CD4-positive, alpha-beta T cell (primary cell): Measurements from ENCODE around the gene PDSS2. TPM values are rescaled to one million over a fixed set of nuclear protein-coding genes. Genes with fewer than 3 reads are reported as not detected.
"Not testable (repeated sequence)": the region's sequence is repeated elsewhere in the genome, so short reads cannot be mapped to it uniquely, and the experiment has no call there.

ENCODE experiments used
- ATAC-seq: fragments of 200-7000 bp; cut with Tn5 transposase; one replicate; pipeline ENCODE4 v1.10.0; 2022; ENCODE audit warnings: mild to moderate bottlenecking; ENCODE audit not compliant: poor library complexity
- CTCF ChIA-PET: fragments of 350-600 bp; sonication (Branson Sonifier 250); formaldehyde crosslinking; loops from one replicate; lab custom pipeline; 2021; ENCODE audit warnings: antibody characterized with exemption, inconsistent platforms; lab: Charles Lee
- POLR2A ChIA-PET: fragments of 350-600 bp; sonication (Branson Sonifier 250); formaldehyde crosslinking; loops from one replicate; lab custom pipeline; 2021; ENCODE audit warnings: antibody characterized with exemption, inconsistent platforms; lab: Charles Lee
- DNase-seq, 14 experiments: peaks; one replicate each; pipeline ENCODE4 v3.0.0-alpha.2; 2013 to 2020; ENCODE audit warnings: mixed read lengths in 2 of 14
- H3K27ac ChIP-seq, 2 donors: one replicate each; pipeline versions ENCODE4 v1.5.1 to v1.7.0; 2013; ENCODE audit warnings: low read length in 2 of 2, low read depth in 1 of 2, mild to moderate bottlenecking in 1 of 2
- H3K27me3 ChIP-seq, 2 experiments: 1 replicate in 1 of 2; 2 replicates in 1 of 2; pipeline versions ENCODE4 v1.6.1 to v1.7.0; 2013; ENCODE audit warnings: low read length in 2 of 2, control low read depth in 1 of 2, mild to moderate bottlenecking in 1 of 2, moderate library complexity in 1 of 2; ENCODE audit not compliant: insufficient read depth in 2 of 2, control insufficient read depth in 1 of 2
- H3K36me3 ChIP-seq: one replicate; pipeline ENCODE4 v1.6.1; 2013; ENCODE audit warnings: low read length, control low read depth; ENCODE audit not compliant: insufficient read depth
- H3K4me1 ChIP-seq: one replicate; pipeline ENCODE4 v1.6.1; 2013; ENCODE audit warnings: low read length, control low read depth; ENCODE audit not compliant: insufficient read depth
- H3K4me3 ChIP-seq: one replicate; pipeline ENCODE4 v1.5.1; 2013; ENCODE audit warnings: mild to moderate bottlenecking, low read length, moderate library complexity
- H3K9me3 ChIP-seq, 2 experiments: 1 replicate in 1 of 2; 2 replicates in 1 of 2; pipeline versions ENCODE4 v1.6.1 to v1.7.0; 2013; ENCODE audit warnings: low read length in 2 of 2, mild to moderate bottlenecking in 2 of 2, control low read depth in 1 of 2, moderate library complexity in 1 of 2; ENCODE audit not compliant: control insufficient read depth in 1 of 2, insufficient read depth in 1 of 2
- H3K27ac Mint-ChIP-seq: one replicate; pipeline ENCODE4 v1.8.0; 2020; ENCODE audit warnings: mixed read lengths
- H3K27me3 Mint-ChIP-seq: one replicate; pipeline ENCODE4 v1.8.0; 2021; ENCODE audit warnings: mixed read lengths
- H3K36me3 Mint-ChIP-seq: one replicate; pipeline ENCODE4 v1.8.0; 2021; ENCODE audit warnings: low read depth, mixed read lengths
- H3K4me1 Mint-ChIP-seq: one replicate; pipeline ENCODE4 v1.8.0; 2021; ENCODE audit warnings: low read depth, mixed read lengths
- H3K4me3 Mint-ChIP-seq: one replicate; pipeline ENCODE4 v1.8.0; 2020; ENCODE audit warnings: mild to moderate bottlenecking, mixed read lengths
- H3K9me3 Mint-ChIP-seq: one replicate; pipeline ENCODE4 v1.8.0; 2020; ENCODE audit warnings: mixed read lengths
- intact Hi-C, 2 experiments: fragments of 100-400 bp; cut with DNase I in 1 of 2; cut with micrococcal nuclease in 1 of 2; formaldehyde crosslinking; loops; one replicate each; pipeline versions ENCODE4 v1.15.1 to v1.9.0; 2023 to 2025; cut with DNase I, micrococcal nuclease
- total RNA-seq, 174 experiments: library from RNA in 2 of 174; stranded (reverse) in 2 of 174; gene quantifications; one replicate each; pipeline ENCODE4 v1.2.3 and lab custom pipeline; 2021 to 2026
- TF ChIP-seq, protein P1 (sequence below): fragments of 200-600 bp; IDR thresholded peaks from one replicate; pipeline ENCODE4 v1.8.0; 2022; ENCODE audit warnings: antibody characterized with exemption, mild to moderate bottlenecking

The PDSS2 gene
- total RNA-seq, 2 experiments from 2014 or later = 5.8 to 6.6 TPM

DNA sequence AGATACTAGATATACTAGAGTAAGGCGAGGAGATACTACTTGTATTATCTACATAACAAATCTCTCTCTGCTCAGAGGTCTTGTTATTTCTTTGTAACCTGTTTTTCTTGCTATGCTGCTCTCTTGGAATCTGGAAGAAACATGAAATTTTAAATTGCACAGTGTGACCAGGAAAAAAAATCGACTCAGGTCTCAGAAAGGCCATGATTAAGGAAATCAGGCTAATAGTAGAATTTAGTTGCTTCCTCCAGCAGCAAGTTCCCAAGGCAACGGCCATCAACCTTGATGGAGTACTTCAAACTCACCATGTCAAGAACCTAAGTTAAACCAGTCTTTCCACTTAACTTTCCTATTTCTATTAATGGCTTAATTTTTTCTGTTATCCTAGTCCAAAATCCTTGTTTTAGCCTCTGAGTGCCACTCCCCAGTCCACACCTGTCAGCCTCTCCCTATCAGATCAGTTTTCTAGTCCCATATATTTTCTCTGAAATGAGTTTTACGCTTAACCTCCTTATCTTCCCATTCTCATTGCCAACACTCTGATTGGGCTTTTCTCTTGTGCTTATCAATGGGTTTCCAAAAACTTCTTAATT lies 256.4 kb downstream of the PDSS2 start:
- Histone ChIP-seq H3K27ac (no peak overlapping the region), H3K4me3 (no peak overlapping the region), H3K27me3 (no peaks in the 10 kb centered on the region), H3K4me1 (no peaks in the 10 kb centered on the region), H3K9me3 (peaks cover 0 to 4% of the 10 kb centered on the region in 2 experiments), H3K36me3 (no peaks in the 10 kb centered on the region)
- DNase-seq = no peak
- no peak for ATAC-seq
- intact Hi-C loops = no loop called here
- Mint-ChIP-seq H3K4me3 (no peak overlapping the region), H3K27me3 (no peaks in the 10 kb centered on the region), H3K27ac (no peak overlapping the region), H3K9me3 (peaks cover 7% of the 10 kb centered on the region), H3K4me1 (no peaks in the 10 kb centered on the region), H3K36me3 (peaks cover 59% of the 10 kb centered on the region)
- ChIA-PET POLR2A (no interaction called here), CTCF (no interaction called here)
- TF ChIP-seq, protein P1, sequence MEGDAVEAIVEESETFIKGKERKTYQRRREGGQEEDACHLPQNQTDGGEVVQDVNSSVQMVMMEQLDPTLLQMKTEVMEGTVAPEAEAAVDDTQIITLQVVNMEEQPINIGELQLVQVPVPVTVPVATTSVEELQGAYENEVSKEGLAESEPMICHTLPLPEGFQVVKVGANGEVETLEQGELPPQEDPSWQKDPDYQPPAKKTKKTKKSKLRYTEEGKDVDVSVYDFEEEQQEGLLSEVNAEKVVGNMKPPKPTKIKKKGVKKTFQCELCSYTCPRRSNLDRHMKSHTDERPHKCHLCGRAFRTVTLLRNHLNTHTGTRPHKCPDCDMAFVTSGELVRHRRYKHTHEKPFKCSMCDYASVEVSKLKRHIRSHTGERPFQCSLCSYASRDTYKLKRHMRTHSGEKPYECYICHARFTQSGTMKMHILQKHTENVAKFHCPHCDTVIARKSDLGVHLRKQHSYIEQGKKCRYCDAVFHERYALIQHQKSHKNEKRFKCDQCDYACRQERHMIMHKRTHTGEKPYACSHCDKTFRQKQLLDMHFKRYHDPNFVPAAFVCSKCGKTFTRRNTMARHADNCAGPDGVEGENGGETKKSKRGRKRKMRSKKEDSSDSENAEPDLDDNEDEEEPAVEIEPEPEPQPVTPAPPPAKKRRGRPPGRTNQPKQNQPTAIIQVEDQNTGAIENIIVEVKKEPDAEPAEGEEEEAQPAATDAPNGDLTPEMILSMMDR = no peak

DNA sequence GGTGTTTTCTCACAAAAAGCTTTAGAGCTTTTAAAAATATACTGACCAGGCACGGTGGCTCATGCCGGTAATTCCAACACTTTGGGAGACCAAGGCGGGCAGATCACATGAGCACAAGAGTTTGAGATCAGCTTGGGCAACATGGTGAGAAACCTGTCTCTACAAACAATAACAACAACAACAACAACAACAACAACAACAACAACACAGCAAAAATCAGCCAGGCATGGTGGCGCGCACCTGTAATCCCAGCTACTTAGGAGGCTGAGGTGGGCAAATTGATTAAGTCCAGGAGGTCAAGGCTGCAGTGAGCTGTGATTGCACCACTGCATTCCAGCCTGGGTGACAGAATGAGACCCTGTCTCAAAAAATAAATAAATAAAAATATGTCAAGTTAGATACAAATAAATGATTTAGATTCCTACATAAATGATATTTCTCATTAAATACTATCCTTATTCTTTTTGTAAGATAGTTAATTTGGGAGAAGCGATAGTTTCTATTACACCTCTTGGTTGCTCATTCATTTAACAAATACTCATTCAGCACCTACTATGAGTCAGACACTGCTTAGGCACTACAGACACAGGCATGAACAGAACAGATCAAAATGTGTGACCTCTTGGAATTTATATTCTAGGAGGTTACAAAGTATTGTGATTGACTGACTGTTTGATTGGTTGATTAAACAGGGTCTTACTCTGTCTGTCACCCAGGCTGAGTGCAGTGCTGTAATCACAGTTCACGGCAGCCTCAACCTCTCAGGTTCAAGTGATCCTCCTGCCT lies 260.5 kb downstream of the PDSS2 start:
- Histone ChIP-seq H3K9me3 (no peaks in the 10 kb centered on the region), H3K27ac (no peak overlapping the region), H3K4me1 (no peaks in the 10 kb centered on the region), H3K4me3 (no peak overlapping the region), H3K27me3 (no peaks in the 10 kb centered on the region), H3K36me3 (no peaks in the 10 kb centered on the region)
- intact Hi-C loops = no loop called here
- ATAC-seq = no peak
- no peaks in the 10 kb centered on the region for H3K9me3 Mint-ChIP-seq
- CTCF ChIA-PET = interaction anchor here (0.6 kb wide), 1 partner anchor 500 kb away, joined by 3 read pairs; no protein-coding TSS in a partner anchor
- TF ChIP-seq, protein P1 = no peak
- H3K4me1 Mint-ChIP-seq = no peaks in the 10 kb centered on the region
- POLR2A ChIA-PET = no interaction called here
- H3K36me3 Mint-ChIP-seq = peaks cover 50% of the 10 kb centered on the region
- no peak for DNase-seq
- H3K4me3 Mint-ChIP-seq = no peak overlapping the region
- H3K27ac Mint-ChIP-seq = no peak overlapping the region
- no peaks in the 10 kb centered on the region for H3K27me3 Mint-ChIP-seq

DNA sequence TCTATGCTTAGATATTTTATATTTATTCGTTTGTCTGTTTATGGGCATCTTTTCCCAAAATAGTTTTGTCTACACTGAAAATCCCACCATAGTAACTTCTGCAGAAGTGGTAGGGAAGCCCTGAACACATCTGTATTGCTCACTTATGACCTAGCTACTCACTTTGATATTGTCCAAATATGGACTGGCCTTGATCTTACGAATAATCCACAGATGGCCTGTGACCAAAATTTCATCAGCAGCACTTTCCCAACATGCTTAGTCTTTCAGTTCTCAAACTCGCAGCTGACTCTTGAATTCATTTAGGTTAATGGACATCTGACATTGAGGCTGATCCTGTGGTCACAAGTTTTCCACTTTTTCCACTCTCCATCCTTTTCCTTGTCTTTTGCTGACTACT lies 263.2 kb downstream of the PDSS2 start:
- Histone ChIP-seq H3K9me3 (no peaks in the 10 kb centered on the region), H3K27me3 (no peaks in the 10 kb centered on the region), H3K36me3 (peaks cover 5% of the 10 kb centered on the region), H3K4me1 (no peaks in the 10 kb centered on the region), H3K27ac (no peak overlapping the region), H3K4me3 (no peak overlapping the region)
- DNase-seq = no peak
- ChIA-PET POLR2A (no interaction called here), CTCF (no interaction called here)
- intact Hi-C loops = no loop called here
- no peak overlapping the region for H3K4me3 Mint-ChIP-seq
- peaks cover 59% of the 10 kb centered on the region for H3K36me3 Mint-ChIP-seq
- H3K27me3 Mint-ChIP-seq = no peaks in the 10 kb centered on the region
- H3K9me3 Mint-ChIP-seq = no peaks in the 10 kb centered on the region
- H3K4me1 Mint-ChIP-seq = no peaks in the 10 kb centered on the region
- ATAC-seq = no peak
- H3K27ac Mint-ChIP-seq = no peak overlapping the region
- TF ChIP-seq, protein P1 = no peak

DNA sequence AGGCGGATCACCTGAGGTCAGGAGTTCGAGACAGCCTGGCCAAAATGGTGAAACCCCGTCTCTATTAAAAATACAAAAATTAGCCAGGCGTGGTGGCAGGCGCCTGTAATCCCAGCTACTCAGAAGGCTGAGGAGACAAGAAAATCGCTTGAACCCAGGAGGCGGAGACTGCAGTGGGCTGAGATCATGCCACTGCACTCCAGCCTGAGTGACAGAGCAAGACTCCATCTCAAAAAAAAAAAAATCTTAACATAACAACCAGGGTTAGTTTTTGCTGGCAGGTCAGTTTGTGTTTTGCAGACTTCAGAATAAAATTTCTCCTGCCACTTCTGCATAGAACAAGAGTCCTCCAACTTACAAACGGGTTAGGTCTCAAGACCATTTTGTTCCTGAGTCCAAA lies 264.6 kb downstream of the PDSS2 start:
- CTCF ChIA-PET, POLR2A ChIA-PET, H3K4me3 ChIP-seq, H3K27ac ChIP-seq, H3K4me3 Mint-ChIP-seq, H3K27ac Mint-ChIP-seq, intact Hi-C loops, H3K4me1 Mint-ChIP-seq, H3K27me3 ChIP-seq, H3K36me3 ChIP-seq, H3K9me3 Mint-ChIP-seq, DNase-seq, ATAC-seq, H3K27me3 Mint-ChIP-seq, H3K9me3 ChIP-seq, H3K4me1 ChIP-seq: not testable (repeated sequence)
- H3K36me3 Mint-ChIP-seq = peaks cover 65% of the 10 kb centered on the region
